NOMO-1 treated with DMSO at 0.1 percent for 48 hours (cell line): ENCODE results near the gene MEG3.
"Not testable (repeated sequence)": the region's sequence is repeated elsewhere in the genome, so short reads cannot be mapped to it uniquely, and the experiment has no call there.

Experiments used
- DNase-seq: peaks from one replicate; lab custom pipeline; 2025; ENCODE audit not compliant: unreplicated experiment; lab: John Stamatoyannopoulos, UW

Gene MEG3

GRCh38 chr14:100813291-100813690 is 12.6 kb upstream of the MEG3 start:
- DNase-seq = no peak

GRCh38 chr14:100815478-100816285 is 10.2 kb upstream of the MEG3 start:
- DNase-seq = no peak

- no peak for DNase-seq
These were observed 9.5 kb upstream of the MEG3 start for GRCh38 chr14:100816286-100816949.

- DNase-seq = no peak
These were observed 8.7 kb upstream of the MEG3 start for GRCh38 chr14:100816950-100817901.

- DNase-seq = no peak
These were observed 7.7 kb upstream of the MEG3 start for GRCh38 chr14:100818221-100818699.

GRCh38 chr14:100818923-100819322 is 7.0 kb upstream of the MEG3 start:
- not testable (repeated sequence) for DNase-seq

GRCh38 chr14:100819453-100819828 is 6.5 kb upstream of the MEG3 start:
- DNase-seq = no peak

GRCh38 chr14:100819829-100820475 is 6.0 kb upstream of the MEG3 start:
- no peak for DNase-seq

- no peak for DNase-seq
These were observed 5.0 kb upstream of the MEG3 start for GRCh38 chr14:100820957-100821356.

GRCh38 chr14:100822013-100822412 is 3.9 kb upstream of the MEG3 start:
- no peak for DNase-seq

GRCh38 chr14:100822532-100823296 is 3.2 kb upstream of the MEG3 start:
- DNase-seq = no peak

- no peak for DNase-seq
These were observed 2.4 kb upstream of the MEG3 start for GRCh38 chr14:100823413-100824080.

- no peak for DNase-seq
These were observed 1.8 kb upstream of the MEG3 start for GRCh38 chr14:100824091-100824551.

- no peak for DNase-seq
These were observed 811 bp upstream of the MEG3 start for GRCh38 chr14:100824901-100825712.

- DNase-seq = no peak
These were observed 628 bp downstream of the MEG3 start for GRCh38 chr14:100826391-100827100.

- DNase-seq = no peak
These were observed 1.4 kb downstream of the MEG3 start for GRCh38 chr14:100827101-100828021.
